GM12878 (cell line): Measurements from ENCODE around the gene LKAAEAR1. TPM values are rescaled to one million over a fixed set of nuclear protein-coding genes. Genes with fewer than 3 reads are reported as not detected.

Experiments
- ATAC-seq: fragments of 200-7000 bp; cut with Tn5 transposase; 3 replicates; pipeline ENCODE4 v1.9.1; 2020; ENCODE audit warnings: mild to moderate bottlenecking, moderate library complexity
- BruUV-seq: library from RNA; stranded (reverse); fragments of 400-500 nt; replicated peaks from 2 replicates; lab custom pipeline; 2021; lab: Mats Ljungman, UMichigan
- CTCF ChIA-PET: fragments of 300-600 bp; sonication (Branson Sonifier 250); formaldehyde crosslinking; extraction: SDS; loops from one replicate; lab custom pipeline; 2021; ENCODE audit warnings: inconsistent platforms; lab: Yijun Ruan, JAX
- POLR2A ChIA-PET: fragments of 350-600 bp; formaldehyde crosslinking; extraction: SDS; loops from one replicate; lab custom pipeline; 2021; ENCODE audit warnings: inconsistent platforms; lab: Charles Lee
- RAD21 ChIA-PET: fragments of 300-600 bp; sonication (Branson Sonifier 250); formaldehyde crosslinking; loops from one replicate; lab custom pipeline; 2023; ENCODE audit warnings: antibody characterized with exemption; ENCODE audit not compliant: unreplicated experiment; lab: Charles Lee
- SMC1A ChIA-PET: fragments of 300-600 bp; sonication (Branson Sonifier 250); formaldehyde crosslinking; loops from one replicate; lab custom pipeline; 2023; ENCODE audit not compliant: unreplicated experiment, uncharacterized antibody; lab: Charles Lee
- DNase-seq: peaks from one replicate; pipeline ENCODE4 v3.0.0-alpha.2; 2011; ENCODE audit warnings: low read depth, low spot score
- FAIRE-seq: peaks from 3 replicates; lab custom pipeline; 2011; peaks lifted over from hg19 to GRCh38; lab: Jason Lieb, UNC
- H2AFZ ChIP-seq: 2 replicates; pipeline ENCODE4 v1.6.0; 2011; ENCODE audit warnings: low read depth, low read length, control low read depth; ENCODE audit not compliant: control insufficient read depth
- H3K27ac ChIP-seq: 2 replicates; pipeline ENCODE4 v1.5.1; 2011; ENCODE audit warnings: control low read depth; ENCODE audit not compliant: control insufficient read depth, insufficient read depth
- H3K27me3 ChIP-seq, 2 experiments: replicated peaks in 1 of 2; 2 replicates each; pipeline versions ENCODE4 v1.6.0 to v1.6.1; 2011; ENCODE audit warnings: low read length in 1 of 2; ENCODE audit not compliant: control insufficient read depth in 2 of 2, insufficient read depth in 2 of 2
- H3K36me3 ChIP-seq, 2 experiments: 2 replicates each; pipeline ENCODE4 v1.5.1; 2011; ENCODE audit warnings: low read length in 1 of 2; ENCODE audit not compliant: control insufficient read depth in 2 of 2, insufficient read depth in 2 of 2
- H3K4me1 ChIP-seq: 2 replicates; pipeline ENCODE4 v1.6.1; 2011; ENCODE audit warnings: mild to moderate bottlenecking, low read length, moderate library complexity, mixed read lengths; ENCODE audit not compliant: control insufficient read depth, insufficient read depth
- H3K4me2 ChIP-seq: 2 replicates; pipeline ENCODE4 v1.6.0; 2011; ENCODE audit warnings: control low read depth; ENCODE audit not compliant: control insufficient read depth, insufficient read depth
- H3K4me3 ChIP-seq: fragments of 200-600 bp; sonication (generic); 2 replicates; pipeline ENCODE4 v1.5.1; 2016
- H3K79me2 ChIP-seq: 2 replicates; pipeline ENCODE4 v1.6.0; 2011; ENCODE audit warnings: low read length; ENCODE audit not compliant: control insufficient read depth, insufficient read depth
- H3K9ac ChIP-seq: 2 replicates; pipeline ENCODE4 v1.8.0; 2011; ENCODE audit warnings: low read length, control low read depth, mixed read lengths; ENCODE audit not compliant: control insufficient read depth, insufficient read depth
- H3K9me3 ChIP-seq: replicated peaks from 3 replicates; pipeline ENCODE4 v1.5.1; 2011; ENCODE audit warnings: mild to moderate bottlenecking, low read length; ENCODE audit not compliant: control insufficient read depth, insufficient read depth
- H4K20me1 ChIP-seq: 2 replicates; pipeline ENCODE4 v1.6.0; 2011; ENCODE audit not compliant: control insufficient read depth, insufficient read depth
- BMI1 ChIP-seq: fragments of 450-650 bp; IDR thresholded peaks from 2 replicates; pipeline ENCODE4 v1.6.1; 2016; ENCODE audit warnings: mild to moderate bottlenecking, moderate library complexity, borderline replicate concordance
- FOXK2 ChIP-seq: fragments of 450-650 bp; IDR thresholded peaks from 2 replicates; pipeline ENCODE4 v1.6.1; 2017; ENCODE audit warnings: mild to moderate bottlenecking, moderate library complexity
- GABPA ChIP-seq: IDR thresholded peaks from 2 replicates; pipeline ENCODE4 v1.6.1; 2014; ENCODE audit warnings: antibody characterized with exemption, low read depth, mild to moderate bottlenecking, inconsistent platforms
- HCFC1 ChIP-seq: fragments of 150-350 bp; IDR thresholded peaks from 2 replicates; pipeline ENCODE4 v1.6.1; 2014; ENCODE audit warnings: low read length
- NFIC ChIP-seq: IDR thresholded peaks from 2 replicates; pipeline ENCODE4 v1.6.1; 2012; ENCODE audit warnings: low read depth, mild to moderate bottlenecking, inconsistent platforms, low read length, moderate library complexity
- NFXL1 ChIP-seq: fragments of 450-650 bp; IDR thresholded peaks from 2 replicates; pipeline ENCODE4 v1.6.1; 2017; ENCODE audit warnings: antibody characterized with exemption, mild to moderate bottlenecking, borderline replicate concordance
- SREBF1 ChIP-seq: IDR thresholded peaks from 2 replicates; pipeline ENCODE4 v1.6.1; 2012; ENCODE audit warnings: mild to moderate bottlenecking, low read length
- TCF7 ChIP-seq: IDR thresholded peaks from 2 replicates; pipeline ENCODE4 v1.6.1; 2014; ENCODE audit warnings: antibody characterized with exemption, borderline replicate concordance
- WGBS: methylation state at CpG from one replicate; pipeline ENCODE4 v1.1.6; 2016; ENCODE audit warnings: low lambda C conversion rate; ENCODE audit not compliant: insufficient replicate concordance, insufficient coverage; ENCODE audit errors: missing lambda C conversion rate; 5-methylcytosine and 5-hydroxymethylcytosine counted together
- in situ Hi-C: fragments of 300-500 bp; cut with MboI; formaldehyde crosslinking; loops from 9 replicates; pipeline ENCODE4 v1.14.3; 2018; ENCODE audit warnings: mixed read lengths
- intact Hi-C: fragments of 100-400 bp; cut with micrococcal nuclease; formaldehyde crosslinking; loops from one replicate; pipeline ENCODE4 v1.14.2; 2022; ENCODE audit not compliant: unreplicated experiment
- polyA plus RNA-seq, 11 experiments: library from polyadenylated mRNA; depleted of rRNA in 4 of 11; unstranded in 6 of 11; stranded (reverse) in 5 of 11; fragments of >200 nt; fragmentation: Nextera tagmentation in 4 of 11; fragmentation: Illumina TruSeq in 1 of 11; extraction: Ambion mirVana in 4 of 11; extraction: Trizol in 1 of 11; gene quantifications; 1 replicate in 1 of 11; 2 replicates in 10 of 11; pipeline versions ENCODE4 v1.2.1 to v1.2.3, GENCODE V29; 2011 to 2016; ENCODE audit warnings: inconsistent platforms in 2 of 11, missing spikeins in 2 of 11, low read depth in 1 of 11
- total RNA-seq, 4 experiments: library from RNA; depleted of rRNA in 3 of 4; stranded (reverse); fragments of >200 nt in 3 of 4; fragmentation: Illumina TruSeq in 1 of 4; extraction: Trizol in 1 of 4; gene quantifications; 2 replicates each; pipeline versions ENCODE4 v1.2.1 to v1.2.3, GENCODE V29; 2013 to 2021
- TF ChIP-seq, protein P1 (sequence below): IDR thresholded peaks from 2 replicates; pipeline ENCODE4 v1.6.1; 2011; ENCODE audit warnings: borderline replicate concordance, low read depth, mild to moderate bottlenecking, moderate library complexity, low read length; ENCODE audit not compliant: insufficient read depth, poor library complexity, severe bottlenecking
- TF ChIP-seq, protein P2 (sequence below): IDR thresholded peaks from 2 replicates; pipeline ENCODE4 v1.6.1; 2011; ENCODE audit warnings: low read depth, low read length, improper control_type of control experiment, borderline replicate concordance

LKAAEAR1 gene
- total and polyA plus RNA-seq, 10 of the 15 experiments (the other 5 are each of a cell fraction or from before 2014, with no cell fraction given): not detected

DNA sequence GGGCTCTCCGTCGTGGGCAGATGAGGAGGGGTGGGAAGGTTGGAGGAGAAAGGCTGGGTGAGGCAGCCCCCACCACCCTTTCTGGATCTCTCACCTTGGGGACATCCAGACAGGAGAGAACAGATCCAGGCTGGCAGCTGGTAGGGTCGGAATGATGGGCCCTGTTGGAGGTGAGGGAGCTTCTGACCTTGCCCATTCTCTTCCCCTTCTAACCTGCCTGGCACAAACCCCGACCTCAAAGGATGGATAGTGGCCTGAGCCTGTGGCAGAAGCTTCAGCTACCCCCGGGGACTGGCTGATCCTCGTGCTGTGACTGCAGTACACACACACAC, 29.2 kb upstream of the LKAAEAR1 start:
- Histone ChIP-seq H3K79me2 (no peaks in the 10 kb centered on the region), H3K4me3 (no peak overlapping the region), H3K4me2 (no peak overlapping the region), H3K9ac (no peak overlapping the region), H3K27me3 (peaks cover 0 to 3% of the 10 kb centered on the region in 2 experiments; a peak in 1 of 4 replicates), H3K9me3 (no peaks in the 10 kb centered on the region), H2AFZ (no peak overlapping the region), H3K36me3 (no peaks in the 10 kb centered on the region), H4K20me1 (no peaks in the 10 kb centered on the region), H3K27ac (no peak overlapping the region), H3K4me1 (no peaks in the 10 kb centered on the region)
- SMC1A ChIA-PET: interaction anchor here (2.3 kb wide), 1 partner anchor 29 kb away, joined by 7 read pairs; the partner anchor contains the start of gene LKAAEAR1
- CTCF ChIA-PET: interaction anchor here (1.2 kb wide), 1 partner anchor 11 kb away, joined by 3 read pairs; no protein-coding TSS in a partner anchor
- DNase-seq (no peak), ATAC-seq (no peak), FAIRE-seq (no peak)
- WGBS: 26% methylated on average over 6 of the region's 6 CpGs
- POLR2A ChIA-PET: no interaction called here
- intact Hi-C loops: no loop called here
- TF ChIP-seq SREBF1 (no peak), BMI1 (no peak), GABPA (no peak), HCFC1 (no peak), TCF7 (no peak), NFIC (no peak), NFXL1 (no peak), FOXK2 (no peak)
- TF ChIP-seq, protein P1, sequence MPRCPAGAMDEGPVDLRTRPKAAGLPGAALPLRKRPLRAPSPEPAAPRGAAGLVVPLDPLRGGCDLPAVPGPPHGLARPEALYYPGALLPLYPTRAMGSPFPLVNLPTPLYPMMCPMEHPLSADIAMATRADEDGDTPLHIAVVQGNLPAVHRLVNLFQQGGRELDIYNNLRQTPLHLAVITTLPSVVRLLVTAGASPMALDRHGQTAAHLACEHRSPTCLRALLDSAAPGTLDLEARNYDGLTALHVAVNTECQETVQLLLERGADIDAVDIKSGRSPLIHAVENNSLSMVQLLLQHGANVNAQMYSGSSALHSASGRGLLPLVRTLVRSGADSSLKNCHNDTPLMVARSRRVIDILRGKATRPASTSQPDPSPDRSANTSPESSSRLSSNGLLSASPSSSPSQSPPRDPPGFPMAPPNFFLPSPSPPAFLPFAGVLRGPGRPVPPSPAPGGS: no peak
- TF ChIP-seq, protein P2, sequence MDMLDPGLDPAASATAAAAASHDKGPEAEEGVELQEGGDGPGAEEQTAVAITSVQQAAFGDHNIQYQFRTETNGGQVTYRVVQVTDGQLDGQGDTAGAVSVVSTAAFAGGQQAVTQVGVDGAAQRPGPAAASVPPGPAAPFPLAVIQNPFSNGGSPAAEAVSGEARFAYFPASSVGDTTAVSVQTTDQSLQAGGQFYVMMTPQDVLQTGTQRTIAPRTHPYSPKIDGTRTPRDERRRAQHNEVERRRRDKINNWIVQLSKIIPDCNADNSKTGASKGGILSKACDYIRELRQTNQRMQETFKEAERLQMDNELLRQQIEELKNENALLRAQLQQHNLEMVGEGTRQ: no peak
- in situ Hi-C loops: no loop called here
- no TSS peak for BruUV-seq
- RAD21 ChIA-PET: interaction anchor here (0.9 to 1.4 kb wide), 2 partner anchors 30 to 60 kb away, joined by 3 to 7 read pairs; no protein-coding TSS in a partner anchor
